HG03280 (cell line): ENCODE results near the gene WDR35.

Experiments
- ATAC-seq: cut with Tn5 transposase; IDR thresholded peaks from one replicate; pipeline ENCODE4 v1.9.1; 2021; ENCODE audit warnings: mild to moderate bottlenecking, moderate library complexity; ENCODE audit not compliant: unreplicated experiment

The WDR35 gene

GRCh38 chr2:19989667-19990415 is at the start of gene WDR35:
WDR35 (minus strand) TSS chr2:19990105; CDS start chr2:19990015, 90 bp downstream.
- ATAC-seq = peak; percentile 90

GRCh38 chr2:20037660-20038059 is 47.8 kb upstream of the WDR35 start:
- no peak for ATAC-seq

- ATAC-seq = no peak
Measured at GRCh38 chr2:20035955-20036666, 46.2 kb upstream of the WDR35 start.

GRCh38 chr2:20034821-20035220 is 44.9 kb upstream of the WDR35 start:
- no peak for ATAC-seq

- no peak for ATAC-seq
Measured at GRCh38 chr2:20034218-20034617, 44.3 kb upstream of the WDR35 start.

- ATAC-seq = no peak
Measured at GRCh38 chr2:20033322-20033721, 43.4 kb upstream of the WDR35 start.

- ATAC-seq = no peak
Measured at GRCh38 chr2:20030224-20030623, 40.3 kb upstream of the WDR35 start.

- ATAC-seq = no peak
Measured at GRCh38 chr2:20027705-20028434, 38.0 kb upstream of the WDR35 start.

- ATAC-seq = no peak
Measured at GRCh38 chr2:20027260-20027677, 37.4 kb upstream of the WDR35 start.

GRCh38 chr2:20025065-20025786 is 35.3 kb upstream of the WDR35 start:
- ATAC-seq = no peak

GRCh38 chr2:20023688-20024087 is 33.8 kb upstream of the WDR35 start:
- no peak for ATAC-seq

- ATAC-seq = no peak
Measured at GRCh38 chr2:20021405-20022009, 31.6 kb upstream of the WDR35 start.

GRCh38 chr2:20019747-20020146 is 29.8 kb upstream of the WDR35 start:
- ATAC-seq = no peak

GRCh38 chr2:20018601-20019152 is 28.8 kb upstream of the WDR35 start:
- ATAC-seq = no peak

GRCh38 chr2:20016346-20016745 is 26.4 kb upstream of the WDR35 start:
- ATAC-seq = no peak

- no peak for ATAC-seq
Measured at GRCh38 chr2:20015482-20016083, 25.7 kb upstream of the WDR35 start.

GRCh38 chr2:20013126-20013849 is 23.4 kb upstream of the WDR35 start:
- no peak for ATAC-seq

GRCh38 chr2:20012282-20013125 is 22.6 kb upstream of the WDR35 start, which contains the start of gene MATN3:
MATN3 (minus strand) TSS chr2:20012668; CDS start chr2:20012631, 37 bp downstream.
- no peak for ATAC-seq

- ATAC-seq = no peak
Measured at GRCh38 chr2:20012032-20012281, 22.1 kb upstream of the WDR35 start.
